ENCODE data around the gene PITHD1. TPM values are rescaled to one million over a fixed set of nuclear protein-coding genes. Genes with fewer than 3 reads are reported as not detected.

PITHD1 gene
- total RNA-seq, 2 experiments from 2014 or later: 67.2 to 69.0 TPM

GRCh38 chr1:23751050-23751814, 27.0 kb upstream of the PITHD1 start:
- Mint-ChIP-seq H3K27ac (no peak overlapping the region), H3K4me1 (ENCODE audit: low read depth) (peaks cover 28% of the 10 kb centered on the region), H3K9me3 (no peaks in the 10 kb centered on the region), H3K36me3 (peaks cover 42% of the 10 kb centered on the region), H3K4me3 (no peak overlapping the region), H3K27me3 (no peaks in the 10 kb centered on the region)
- ChIA-PET CTCF (interaction anchor here (0.8 to 1.9 kb wide), 5 partner anchors 21 to 60 kb away, joined by 3 to 6 read pairs (median 4); partner anchors contain the start of gene RPL11), POLR2A (no interaction called here)
- intact Hi-C loops (cut with micrococcal nuclease): no loop called here
- peak; percentile 50 for DNase-seq

- H3K4me1 Mint-ChIP-seq (ENCODE audit: low read depth): peaks cover 24% of the 10 kb centered on the region
- CTCF ChIA-PET: interaction anchor here (0.8 to 1.9 kb wide), 5 partner anchors 20 to 61 kb away, joined by 3 to 6 read pairs (median 4); partner anchors contain the start of gene RPL11
- no peak overlapping the region for H3K27ac Mint-ChIP-seq
- intact Hi-C loops (cut with micrococcal nuclease): no loop called here
- POLR2A ChIA-PET: no interaction called here
- H3K27me3 Mint-ChIP-seq: no peaks in the 10 kb centered on the region
- H3K4me3 Mint-ChIP-seq: no peak overlapping the region
- no peaks in the 10 kb centered on the region for H3K9me3 Mint-ChIP-seq
- no peak for DNase-seq
- H3K36me3 Mint-ChIP-seq: peaks cover 41% of the 10 kb centered on the region
Observed at GRCh38 chr1:23751815-23752200, 26.4 kb upstream of the PITHD1 start.

GRCh38 chr1:23752909-23753308, 25.3 kb upstream of the PITHD1 start:
- peaks cover 13% of the 10 kb centered on the region for H3K4me1 Mint-ChIP-seq (ENCODE audit: low read depth)
- no peak overlapping the region for H3K27ac Mint-ChIP-seq
- H3K27me3 Mint-ChIP-seq: no peaks in the 10 kb centered on the region
- H3K4me3 Mint-ChIP-seq: no peak overlapping the region
- no peaks in the 10 kb centered on the region for H3K9me3 Mint-ChIP-seq
- DNase-seq: no peak
- H3K36me3 Mint-ChIP-seq: peaks cover 41% of the 10 kb centered on the region
- intact Hi-C loops (cut with micrococcal nuclease): no loop called here
- ChIA-PET CTCF (no interaction called here), POLR2A (interaction anchor here (0.6 kb wide), 1 partner anchor 50 kb away, joined by 6 read pairs; no protein-coding TSS in a partner anchor)

GRCh38 chr1:23756676-23757075, 21.5 kb upstream of the PITHD1 start:
- Mint-ChIP-seq H3K27ac (no peak overlapping the region), H3K4me3 (no peak overlapping the region), H3K4me1 (ENCODE audit: low read depth) (no peaks in the 10 kb centered on the region), H3K27me3 (no peaks in the 10 kb centered on the region), H3K9me3 (no peaks in the 10 kb centered on the region), H3K36me3 (peaks cover 46% of the 10 kb centered on the region)
- ChIA-PET CTCF (interaction anchor here (0.6 to 0.9 kb wide), 4 partner anchors 15 to 700 kb away, joined by 3 read pairs; no protein-coding TSS in a partner anchor), POLR2A (no interaction called here)
- intact Hi-C loops (cut with micrococcal nuclease): no loop called here
- no peak for DNase-seq

- no peaks in the 10 kb centered on the region for H3K27me3 Mint-ChIP-seq
- DNase-seq: no peak
- intact Hi-C loops (cut with micrococcal nuclease): no loop called here
- H3K36me3 Mint-ChIP-seq: peaks cover 45% of the 10 kb centered on the region
- no peaks in the 10 kb centered on the region for H3K4me1 Mint-ChIP-seq (ENCODE audit: low read depth)
- CTCF ChIA-PET: interaction anchor here (1.2 to 1.6 kb wide), 2 partner anchors 13 to 14 kb away, joined by 3 to 6 read pairs; no protein-coding TSS in a partner anchor
- H3K27ac Mint-ChIP-seq: no peak overlapping the region
- no peaks in the 10 kb centered on the region for H3K9me3 Mint-ChIP-seq
- POLR2A ChIA-PET: no interaction called here
- H3K4me3 Mint-ChIP-seq: no peak overlapping the region
Observed at GRCh38 chr1:23757812-23758211, 20.4 kb upstream of the PITHD1 start.

GRCh38 chr1:23759277-23759676, 18.9 kb upstream of the PITHD1 start:
- H3K27me3 Mint-ChIP-seq: no peaks in the 10 kb centered on the region
- no peak overlapping the region for H3K4me3 Mint-ChIP-seq
- DNase-seq: no peak
- intact Hi-C loops (cut with micrococcal nuclease): no loop called here
- H3K36me3 Mint-ChIP-seq: peaks cover 37% of the 10 kb centered on the region
- ChIA-PET POLR2A (no interaction called here), CTCF (interaction anchor here (1.6 kb wide), 1 partner anchor 12 kb away, joined by 6 read pairs; no protein-coding TSS in a partner anchor)
- H3K27ac Mint-ChIP-seq: peak overlapping the region; percentile 5
- H3K9me3 Mint-ChIP-seq: no peaks in the 10 kb centered on the region
- H3K4me1 Mint-ChIP-seq (ENCODE audit: low read depth): no peaks in the 10 kb centered on the region

GRCh38 chr1:23763041-23763577, 15.1 kb upstream of the PITHD1 start:
- peaks cover 27% of the 10 kb centered on the region for H3K36me3 Mint-ChIP-seq
- intact Hi-C loops (cut with micrococcal nuclease): no loop called here
- CTCF ChIA-PET: interaction anchor here (1.3 kb wide), 1 partner anchor 9 kb away, joined by 5 read pairs; no protein-coding TSS in a partner anchor
- H3K27ac Mint-ChIP-seq: no peak overlapping the region
- no peaks in the 10 kb centered on the region for H3K9me3 Mint-ChIP-seq
- H3K4me1 Mint-ChIP-seq (ENCODE audit: low read depth): no peaks in the 10 kb centered on the region
- POLR2A ChIA-PET: interaction anchor here (0.7 kb wide), 1 partner anchor 9 kb away, joined by 3 read pairs; no protein-coding TSS in a partner anchor
- no peak for DNase-seq
- H3K27me3 Mint-ChIP-seq: no peaks in the 10 kb centered on the region
- H3K4me3 Mint-ChIP-seq: no peak overlapping the region

GRCh38 chr1:23768733-23769132, 9.5 kb upstream of the PITHD1 start:
- Mint-ChIP-seq H3K27me3 (no peaks in the 10 kb centered on the region), H3K4me1 (ENCODE audit: low read depth) (peaks cover 2% of the 10 kb centered on the region), H3K36me3 (peaks cover 7% of the 10 kb centered on the region), H3K4me3 (no peak overlapping the region), H3K9me3 (no peaks in the 10 kb centered on the region), H3K27ac (no peak overlapping the region)
- intact Hi-C loops (cut with micrococcal nuclease): no loop called here
- ChIA-PET POLR2A (no interaction called here), CTCF (interaction anchor here (0.6 kb wide), 1 partner anchor 155 kb away, joined by 4 read pairs; no protein-coding TSS in a partner anchor)
- DNase-seq: no peak

GRCh38 chr1:23772049-23772853, 6.0 kb upstream of the PITHD1 start:
- DNase-seq: peak; percentile 91
- CTCF ChIA-PET: interaction anchor here (0.5 to 3.7 kb wide), 55 partner anchors 8 to 423 kb away, joined by 3 to 42 read pairs (median 4); partner anchors contain the start of genes ELOA, FUCA1, GALE and HMGCL
- Mint-ChIP-seq H3K27me3 (no peaks in the 10 kb centered on the region), H3K4me3 (no peak overlapping the region), H3K27ac (no peak overlapping the region), H3K9me3 (no peaks in the 10 kb centered on the region), H3K36me3 (peaks cover 4% of the 10 kb centered on the region), H3K4me1 (ENCODE audit: low read depth) (peaks cover 22% of the 10 kb centered on the region)
- intact Hi-C loops (cut with micrococcal nuclease): loop anchor here (1.0 kb wide), 1 partner anchor 96 kb away; the partner anchor contains the start of gene FUCA1
- POLR2A ChIA-PET: interaction anchor here (0.5 to 0.8 kb wide), 2 partner anchors 9 to 67 kb away, joined by 3 read pairs; no protein-coding TSS in a partner anchor

- H3K9me3 Mint-ChIP-seq: no peaks in the 10 kb centered on the region
- H3K36me3 Mint-ChIP-seq: peaks cover 4% of the 10 kb centered on the region
- DNase-seq: no peak
- no peaks in the 10 kb centered on the region for H3K27me3 Mint-ChIP-seq
- H3K4me1 Mint-ChIP-seq (ENCODE audit: low read depth): peaks cover 26% of the 10 kb centered on the region
- H3K27ac Mint-ChIP-seq: no peak overlapping the region
- CTCF ChIA-PET: no interaction called here
- POLR2A ChIA-PET: no interaction called here
- H3K4me3 Mint-ChIP-seq: no peak overlapping the region
- intact Hi-C loops (cut with micrococcal nuclease): loop anchor here (1.0 kb wide), 1 partner anchor 95 kb away; the partner anchor contains the start of gene FUCA1
Observed at GRCh38 chr1:23772854-23773242, 5.4 kb upstream of the PITHD1 start.

GRCh38 chr1:23774174-23774880, 3.9 kb upstream of the PITHD1 start:
- Mint-ChIP-seq H3K27ac (no peak overlapping the region), H3K9me3 (no peaks in the 10 kb centered on the region), H3K36me3 (peaks cover 1% of the 10 kb centered on the region), H3K27me3 (no peaks in the 10 kb centered on the region), H3K4me1 (ENCODE audit: low read depth) (peaks cover 30% of the 10 kb centered on the region), H3K4me3 (no peak overlapping the region)
- ChIA-PET POLR2A (no interaction called here), CTCF (interaction anchor here (0.6 to 2.6 kb wide), 5 partner anchors 17 to 36 kb away, joined by 3 to 13 read pairs (median 3); no protein-coding TSS in a partner anchor)
- intact Hi-C loops (cut with micrococcal nuclease): no loop called here
- no peak for DNase-seq

Measured in activated CD4-positive, alpha-beta memory T cell treated with anti-CD3 and anti-CD28 coated beads for 36 hours (primary cell).